Activated CD4-positive, CD25-positive, alpha-beta regulatory T cell (primary cell): Measurements from ENCODE around the gene AKAP5.

Experiments
- DNase-seq, 4 experiments: peaks; one replicate each; lab custom pipeline; 2025; lab: John Stamatoyannopoulos, UW

Gene AKAP5

GRCh38 chr14:64459405-64460136, 5.7 kb upstream of the AKAP5 start:
- no peak for DNase-seq

- DNase-seq = no peak
These were observed 4.1 kb upstream of the AKAP5 start for GRCh38 chr14:64461221-64461620.

GRCh38 chr14:64463195-64463594, 2.1 kb upstream of the AKAP5 start:
- DNase-seq = no peak

GRCh38 chr14:64463873-64464272, 1.4 kb upstream of the AKAP5 start:
- no peak for DNase-seq

- DNase-seq = no peak
These were observed 648 bp upstream of the AKAP5 start for GRCh38 chr14:64464651-64465050.

- DNase-seq = no peak
These were observed 694 bp downstream of the AKAP5 start for GRCh38 chr14:64465831-64466554.

- no peak for DNase-seq
These were observed 1.8 kb downstream of the AKAP5 start for GRCh38 chr14:64467101-64467500.

GRCh38 chr14:64467566-64467965, 2.3 kb downstream of the AKAP5 start:
- no peak for DNase-seq

- DNase-seq = no peak
These were observed 3.2 kb downstream of the AKAP5 start for GRCh38 chr14:64468451-64468850.

- no peak for DNase-seq
These were observed 8.7 kb downstream of the AKAP5 start for GRCh38 chr14:64474041-64474440.

- no peak for DNase-seq
These were observed 9.4 kb downstream of the AKAP5 start for GRCh38 chr14:64474698-64475097.

GRCh38 chr14:64475585-64476273, 10.4 kb downstream of the AKAP5 start:
- no peak for DNase-seq

GRCh38 chr14:64476438-64476837, 11.1 kb downstream of the AKAP5 start:
- DNase-seq = no peak

GRCh38 chr14:64478634-64479250, 13.4 kb downstream of the AKAP5 start:
- DNase-seq = no peak

- DNase-seq = no peak
These were observed 23.3 kb downstream of the AKAP5 start for GRCh38 chr14:64488590-64489099.

GRCh38 chr14:64491637-64492036, 26.3 kb downstream of the AKAP5 start:
- DNase-seq = no peak

GRCh38 chr14:64493455-64493854, 28.2 kb downstream of the AKAP5 start:
- no peak for DNase-seq

- DNase-seq = no peak
These were observed 30.0 kb downstream of the AKAP5 start for GRCh38 chr14:64495252-64495651.

- DNase-seq = no peak
These were observed 31.5 kb downstream of the AKAP5 start for GRCh38 chr14:64496764-64497163.

- no peak for DNase-seq
These were observed 34.8 kb downstream of the AKAP5 start for GRCh38 chr14:64500088-64500487.

GRCh38 chr14:64501411-64502171, 36.3 kb downstream of the AKAP5 start:
- DNase-seq = no peak

GRCh38 chr14:64502456-64502855, 37.2 kb downstream of the AKAP5 start:
- DNase-seq = no peak
